Smooth muscle cell (in vitro differentiated cells): ENCODE results near the gene CTF1. TPM values are rescaled to one million over a fixed set of nuclear protein-coding genes. Genes with fewer than 3 reads are reported as not detected.

Experiments used
- DNase-seq: peaks from one replicate; lab custom pipeline; 2025; ENCODE audit not compliant: unreplicated experiment; lab: John Stamatoyannopoulos, UW
- H2AFZ ChIP-seq: fragments of 200-600 bp; sonication (generic); 2 replicates; pipeline ENCODE4 v1.6.0; 2016; ENCODE audit warnings: antibody characterized with exemption, low read depth, mild to moderate bottlenecking
- H3F3A ChIP-seq: fragments of 200-600 bp; sonication (generic); 2 replicates; pipeline ENCODE4 v1.6.0; 2017; ENCODE audit warnings: antibody characterized with exemption, low read depth
- H3K27ac ChIP-seq: fragments of 200-600 bp; sonication (generic); 2 replicates; pipeline ENCODE4 v1.5.1; 2016; ENCODE audit warnings: low read depth, mild to moderate bottlenecking
- H3K27me3 ChIP-seq: fragments of 200-600 bp; sonication (generic); 2 replicates; pipeline ENCODE4 v1.6.1; 2016; ENCODE audit warnings: low read depth, mild to moderate bottlenecking
- H3K36me3 ChIP-seq: fragments of 200-600 bp; sonication (generic); 2 replicates; pipeline ENCODE4 v1.5.1; 2016; ENCODE audit warnings: low read depth
- H3K4me1 ChIP-seq: fragments of 200-600 bp; sonication (generic); 2 replicates; pipeline ENCODE4 v1.5.1; 2016; ENCODE audit warnings: low read depth
- H3K4me2 ChIP-seq: fragments of 200-600 bp; sonication (generic); 2 replicates; pipeline ENCODE4 v1.6.0; 2016; ENCODE audit warnings: mild to moderate bottlenecking
- H3K4me3 ChIP-seq: fragments of 200-600 bp; sonication (generic); 2 replicates; pipeline ENCODE4 v1.5.1; 2016; ENCODE audit warnings: mild to moderate bottlenecking
- H3K79me2 ChIP-seq: fragments of 200-600 bp; sonication (generic); 2 replicates; pipeline ENCODE4 v1.6.0; 2016; ENCODE audit warnings: low read depth, mild to moderate bottlenecking
- H3K9ac ChIP-seq: fragments of 200-600 bp; sonication (generic); 2 replicates; pipeline ENCODE4 v1.6.0; 2016; ENCODE audit warnings: low read depth
- H3K9me3 ChIP-seq: fragments of 200-600 bp; sonication (generic); replicated peaks from 2 replicates; pipeline ENCODE4 v1.5.1; 2016; ENCODE audit warnings: low read depth
- H4K20me1 ChIP-seq: fragments of 200-600 bp; sonication (generic); 2 replicates; pipeline ENCODE4 v1.6.0; 2016; ENCODE audit warnings: low read depth
- CTCF ChIP-seq: fragments of 200-600 bp; sonication (generic); IDR thresholded peaks from 2 replicates; pipeline ENCODE4 v1.5.1; 2017; ENCODE audit warnings: borderline replicate concordance, mild to moderate bottlenecking, antibody characterized with exemption; ENCODE audit not compliant: insufficient read depth, poor library complexity, severe bottlenecking
- WGBS: methylation state at CpG from one replicate; pipeline ENCODE4 v1.1.7; 2016; ENCODE audit warnings: low lambda C conversion rate; 5-methylcytosine and 5-hydroxymethylcytosine counted together
- polyA plus RNA-seq: library from polyadenylated mRNA; unstranded; fragments of >200 nt; fragmentation: Nextera tagmentation; extraction: Ambion mirVana; gene quantifications from 2 replicates; pipeline ENCODE4 v1.2.1, GENCODE V29; 2016
- total RNA-seq: library from RNA; depleted of rRNA; stranded (reverse); fragments of >200 nt; gene quantifications from 2 replicates; pipeline ENCODE4 v1.2.3, GENCODE V29; 2014

Gene CTF1
- total and polyA plus RNA-seq, 2 experiments from 2014 or later = 0.76 to 8.1 TPM

GRCh38 chr16:30866031-30866430 is 30.4 kb upstream of the CTF1 start:
- Histone ChIP-seq H3K9ac (no peak overlapping the region), H3F3A (no peaks in the 10 kb centered on the region), H3K27ac (no peak overlapping the region), H3K79me2 (no peaks in the 10 kb centered on the region), H3K4me2 (no peak overlapping the region), H3K36me3 (no peaks in the 10 kb centered on the region), H4K20me1 (no peaks in the 10 kb centered on the region), H3K27me3 (no peaks in the 10 kb centered on the region), H3K9me3 (no peaks in the 10 kb centered on the region), H3K4me1 (no peaks in the 10 kb centered on the region), H2AFZ (no peak overlapping the region), H3K4me3 (no peak overlapping the region)
- WGBS = 79% methylated on average over 6 of the region's 6 CpGs
- DNase-seq = no peak
- TF ChIP-seq CTCF = no peak

- H4K20me1 ChIP-seq = no peaks in the 10 kb centered on the region
- no peaks in the 10 kb centered on the region for H3K36me3 ChIP-seq
- H3K79me2 ChIP-seq = no peaks in the 10 kb centered on the region
- no peak overlapping the region for H3K4me3 ChIP-seq
- H3F3A ChIP-seq = no peaks in the 10 kb centered on the region
- no peak for DNase-seq
- H3K27ac ChIP-seq = no peak overlapping the region
- TF ChIP-seq CTCF = no peak
- no peaks in the 10 kb centered on the region for H3K9me3 ChIP-seq
- H3K4me1 ChIP-seq = no peaks in the 10 kb centered on the region
- H2AFZ ChIP-seq = no peak overlapping the region
- WGBS = 90% methylated on average over 5 of the region's 5 CpGs
- no peak overlapping the region for H3K4me2 ChIP-seq
- H3K27me3 ChIP-seq = no peaks in the 10 kb centered on the region
- H3K9ac ChIP-seq = no peak overlapping the region
Observed at GRCh38 chr16:30867747-30868146, 28.7 kb upstream of the CTF1 start.

GRCh38 chr16:30870904-30871303 is 25.5 kb upstream of the CTF1 start:
- Histone ChIP-seq H3K79me2 (peaks cover under 1% of the 10 kb centered on the region), H3K36me3 (no peaks in the 10 kb centered on the region), H3K9ac (no peak overlapping the region), H3F3A (no peaks in the 10 kb centered on the region), H3K27ac (no peak overlapping the region), H4K20me1 (no peaks in the 10 kb centered on the region), H3K27me3 (no peaks in the 10 kb centered on the region), H2AFZ (no peak overlapping the region), H3K9me3 (no peaks in the 10 kb centered on the region), H3K4me1 (peaks cover 3% of the 10 kb centered on the region), H3K4me2 (no peak overlapping the region), H3K4me3 (no peak overlapping the region)
- no peak for DNase-seq
- 95% methylated on average over 6 of the region's 6 CpGs for WGBS
- no peak for TF ChIP-seq CTCF

- 30% methylated on average over 23 of the region's 23 CpGs for WGBS
Observed at GRCh38 chr16:30874244-30874820, 22.1 kb upstream of the CTF1 start.

More at GRCh38 chr16:30874244-30874820, 22.1 kb upstream of the CTF1 start:
- Histone ChIP-seq H3K4me1 (peaks cover 14% of the 10 kb centered on the region), H3K9ac (peak overlapping the region; percentile 45), H3K4me3 (peak overlapping the region; percentile 85), H3K36me3 (no peaks in the 10 kb centered on the region), H2AFZ (peak overlapping the region; percentile 79), H3K4me2 (peak overlapping the region; percentile 90), H4K20me1 (no peaks in the 10 kb centered on the region), H3K27ac (peak overlapping the region; percentile 79), H3K27me3 (no peaks in the 10 kb centered on the region), H3K79me2 (peaks cover 32% of the 10 kb centered on the region), H3F3A (no peaks in the 10 kb centered on the region), H3K9me3 (no peaks in the 10 kb centered on the region)
- DNase-seq = no peak
- TF ChIP-seq CTCF = no peak
